H9 (cell line): Measurements from ENCODE around the gene TRIP11. TPM values are rescaled to one million over a fixed set of nuclear protein-coding genes. Genes with fewer than 3 reads are reported as not detected.

Source experiments
- DNase-seq: peaks from one replicate; pipeline ENCODE4 v3.0.0-alpha.2; 2017
- H2AFZ ChIP-seq: one replicate; pipeline ENCODE4 v1.6.1; 2013; ENCODE audit warnings: mild to moderate bottlenecking, low read length, control low read depth, moderate library complexity
- H2AK5ac ChIP-seq: 2 replicates; pipeline ENCODE4 v1.6.1; 2013; ENCODE audit warnings: low read length, control low read depth, mixed read lengths; ENCODE audit not compliant: insufficient read length
- H2BK120ac ChIP-seq: one replicate; pipeline ENCODE4 v1.6.1; 2013; ENCODE audit warnings: low read depth, mild to moderate bottlenecking, low read length, control low read depth, inconsistent platforms; ENCODE audit not compliant: poor library complexity, severe bottlenecking
- H2BK12ac ChIP-seq: 2 replicates; pipeline ENCODE4 v1.6.1; 2013; ENCODE audit warnings: low read length, control low read depth, mixed read lengths, low read depth; ENCODE audit not compliant: insufficient read length
- H2BK15ac ChIP-seq: 2 replicates; pipeline ENCODE4 v1.6.1; 2013; ENCODE audit warnings: low read depth, low read length, control low read depth
- H2BK20ac ChIP-seq: one replicate; pipeline ENCODE4 v1.6.1; 2013; ENCODE audit warnings: low read depth, mild to moderate bottlenecking, low read length, control low read depth, inconsistent platforms; ENCODE audit not compliant: poor library complexity, severe bottlenecking
- H2BK5ac ChIP-seq: 2 replicates; pipeline ENCODE4 v1.6.1; 2013; ENCODE audit warnings: low read length, control low read depth, mixed read lengths; ENCODE audit not compliant: insufficient read length
- H3K14ac ChIP-seq: 2 replicates; pipeline ENCODE4 v1.6.1; 2013; ENCODE audit warnings: low read length, control low read depth; ENCODE audit not compliant: insufficient read depth
- H3K18ac ChIP-seq: 2 replicates; pipeline ENCODE4 v1.6.1; 2013; ENCODE audit warnings: low read depth, mild to moderate bottlenecking, mixed read lengths, low read length, control low read depth; ENCODE audit not compliant: insufficient read length
- H3K23ac ChIP-seq: 2 replicates; pipeline ENCODE4 v1.6.1; 2013; ENCODE audit warnings: low read length, control low read depth, mixed read lengths, low read depth; ENCODE audit not compliant: insufficient read length
- H3K23me2 ChIP-seq: 2 replicates; pipeline ENCODE4 v1.6.1; 2013; ENCODE audit warnings: low read depth, mild to moderate bottlenecking, mixed read lengths, low read length, control low read depth; ENCODE audit not compliant: insufficient read length, poor library complexity, severe bottlenecking
- H3K27ac ChIP-seq: 2 replicates; pipeline ENCODE4 v1.5.1; 2013; ENCODE audit warnings: low read length, control low read depth, mixed read lengths, low read depth; ENCODE audit not compliant: insufficient read length
- H3K27me3 ChIP-seq: 2 replicates; pipeline ENCODE4 v1.6.1; 2013; ENCODE audit warnings: low read length, control low read depth, inconsistent platforms; ENCODE audit not compliant: insufficient read depth
- H3K4ac ChIP-seq: 2 replicates; pipeline ENCODE4 v1.6.1; 2013; ENCODE audit warnings: low read depth, mild to moderate bottlenecking, control low read depth, inconsistent platforms, low read length, moderate library complexity
- H3K4me1 ChIP-seq: 2 replicates; pipeline ENCODE4 v1.6.1; 2013; ENCODE audit warnings: low read length, control low read depth, inconsistent platforms; ENCODE audit not compliant: insufficient read depth
- H3K4me2 ChIP-seq: 2 replicates; pipeline ENCODE4 v1.6.1; 2013; ENCODE audit warnings: low read length, control low read depth, mixed read lengths; ENCODE audit not compliant: insufficient read length, insufficient read depth
- H3K56ac ChIP-seq: 2 replicates; pipeline ENCODE4 v1.6.1; 2013; ENCODE audit warnings: low read depth, mild to moderate bottlenecking, mixed read lengths, low read length, control low read depth; ENCODE audit not compliant: insufficient read length
- H3K79me1 ChIP-seq: 2 replicates; pipeline ENCODE4 v1.6.1; 2013; ENCODE audit warnings: low read depth, mild to moderate bottlenecking, moderate library complexity, low read length, control low read depth, inconsistent platforms; ENCODE audit not compliant: insufficient read depth, poor library complexity, severe bottlenecking
- H3K79me2 ChIP-seq: 2 replicates; pipeline ENCODE4 v1.6.1; 2013; ENCODE audit warnings: low read length, control low read depth, inconsistent platforms; ENCODE audit not compliant: insufficient read depth
- H3K9ac ChIP-seq: 2 replicates; pipeline ENCODE4 v1.6.1; 2013; ENCODE audit warnings: low read length, control low read depth, mixed read lengths; ENCODE audit not compliant: insufficient read length; ENCODE audit errors: extremely low read depth
- H3K9me3 ChIP-seq: one replicate; pipeline ENCODE4 v1.6.1; 2013; ENCODE audit warnings: low read depth, low read length, inconsistent platforms; ENCODE audit not compliant: control insufficient read depth
- H3T11ph ChIP-seq: one replicate; pipeline ENCODE4 v1.6.1; 2013; ENCODE audit warnings: mild to moderate bottlenecking, low read length, control low read depth, inconsistent platforms
- H4K20me1 ChIP-seq: one replicate; pipeline ENCODE4 v1.6.1; 2013; ENCODE audit not compliant: control insufficient read depth, insufficient read length, insufficient read depth
- H4K5ac ChIP-seq: 2 replicates; pipeline ENCODE4 v1.6.1; 2013; ENCODE audit warnings: low read depth, mild to moderate bottlenecking, mixed read lengths, low read length, control low read depth; ENCODE audit not compliant: insufficient read length
- H4K8ac ChIP-seq: replicated peaks from 2 replicates; pipeline ENCODE4 v1.6.1; 2013; ENCODE audit warnings: low read length, control low read depth, mixed read lengths, low read depth; ENCODE audit not compliant: insufficient read length
- H4K91ac ChIP-seq: 2 replicates; pipeline ENCODE4 v1.6.1; 2013; ENCODE audit warnings: low read depth, mild to moderate bottlenecking, moderate library complexity, mixed read lengths, low read length, control low read depth; ENCODE audit not compliant: insufficient read length
- H3K27ac Mint-ChIP-seq, 3 experiments: 2 replicates in 2 of 3; 3 replicates in 1 of 3; pipeline ENCODE4 v1.8.0; 2020 to 2021; ENCODE audit warnings: mixed read lengths in 3 of 3, mild to moderate bottlenecking in 1 of 3, moderate library complexity in 1 of 3
- H3K27me3 Mint-ChIP-seq: 2 replicates; pipeline ENCODE4 v1.8.0; 2021; ENCODE audit warnings: low read depth, mild to moderate bottlenecking, moderate library complexity, mixed read lengths
- H3K36me3 Mint-ChIP-seq, 3 experiments: 2 replicates in 2 of 3; 3 replicates in 1 of 3; pipeline ENCODE4 v1.8.0; 2020 to 2021; ENCODE audit warnings: low read depth in 3 of 3, mixed read lengths in 3 of 3; ENCODE audit not compliant: insufficient read depth in 1 of 3
- H3K4me1 Mint-ChIP-seq, 2 experiments: 2 replicates each; pipeline ENCODE4 v1.8.0; 2020; ENCODE audit warnings: mixed read lengths in 2 of 2
- H3K4me3 Mint-ChIP-seq, 2 experiments: 2 replicates in 1 of 2; 3 replicates in 1 of 2; pipeline ENCODE4 v1.8.0; 2020 to 2021; ENCODE audit warnings: mild to moderate bottlenecking in 2 of 2, mixed read lengths in 2 of 2, moderate library complexity in 1 of 2
- H3K9me3 Mint-ChIP-seq, 2 experiments: 2 replicates in 1 of 2; 3 replicates in 1 of 2; pipeline ENCODE4 v1.8.0; 2020; ENCODE audit warnings: mild to moderate bottlenecking in 2 of 2, mixed read lengths in 2 of 2, moderate library complexity in 1 of 2
- WGBS: extraction: QIAGEN DNeasy Blood & Tissue Kit; methylation state at CpG from one replicate; pipeline ENCODE4 v1.1.7; 2013; ENCODE audit warnings: missing lambda C conversion rate, low lambda C conversion rate, mixed read lengths; ENCODE audit not compliant: insufficient read length; ENCODE audit errors: extremely low coverage; 5-methylcytosine and 5-hydroxymethylcytosine counted together
- total RNA-seq: library from RNA; stranded (reverse); gene quantifications from 2 replicates; pipeline ENCODE4 v1.2.1, GENCODE V29; 2021
- TF ChIP-seq, protein P1 (sequence below): fragments of 200-600 bp; sonication (generic); conservative IDR thresholded peaks from 3 replicates; pipeline ENCODE4 v1.8.0; 2021; ENCODE audit warnings: antibody characterized with exemption, mild to moderate bottlenecking

Gene TRIP11
- total RNA-seq, 1 experiment from 2014 or later = 33.5 TPM

- no peak overlapping the region for H3K4me3 Mint-ChIP-seq
- Histone ChIP-seq H4K91ac (no peak overlapping the region), H2BK12ac (no peak overlapping the region), H2AK5ac (no peak overlapping the region), H3K9me3 (no peaks in the 10 kb centered on the region), H2AFZ (no peak overlapping the region), H3T11ph (no peak overlapping the region), H4K20me1 (no peaks in the 10 kb centered on the region), H4K5ac (no peak overlapping the region), H3K79me2 (no peaks in the 10 kb centered on the region), H3K4me1 (no peaks in the 10 kb centered on the region), H3K79me1 (no peaks in the 10 kb centered on the region), H3K27ac (no peak overlapping the region), H2BK20ac (no peak overlapping the region), H3K27me3 (no peaks in the 10 kb centered on the region), H3K56ac (no peak overlapping the region), H4K8ac (no peak overlapping the region), H3K9ac (no peak overlapping the region), H3K23me2 (no peaks in the 10 kb centered on the region), H3K18ac (no peak overlapping the region), H3K14ac (no peak overlapping the region), H3K4ac (no peak overlapping the region), H2BK15ac (no peak overlapping the region), H2BK5ac (no peak overlapping the region), H3K4me2 (no peak overlapping the region), H3K23ac (no peak overlapping the region), H2BK120ac (no peak overlapping the region)
- no peaks in the 10 kb centered on the region for H3K9me3 Mint-ChIP-seq
- H3K4me1 Mint-ChIP-seq = peaks cover 4 to 8% of the 10 kb centered on the region in 2 experiments; a peak in 3 of 4 replicates
- no peak overlapping the region for H3K27ac Mint-ChIP-seq
- DNase-seq = no peak
- no peaks in the 10 kb centered on the region for H3K36me3 Mint-ChIP-seq
- H3K27me3 Mint-ChIP-seq = no peaks in the 10 kb centered on the region
- WGBS = no CpG with 5 or more reads among the region's 5 CpGs
- TF ChIP-seq, protein P1, sequence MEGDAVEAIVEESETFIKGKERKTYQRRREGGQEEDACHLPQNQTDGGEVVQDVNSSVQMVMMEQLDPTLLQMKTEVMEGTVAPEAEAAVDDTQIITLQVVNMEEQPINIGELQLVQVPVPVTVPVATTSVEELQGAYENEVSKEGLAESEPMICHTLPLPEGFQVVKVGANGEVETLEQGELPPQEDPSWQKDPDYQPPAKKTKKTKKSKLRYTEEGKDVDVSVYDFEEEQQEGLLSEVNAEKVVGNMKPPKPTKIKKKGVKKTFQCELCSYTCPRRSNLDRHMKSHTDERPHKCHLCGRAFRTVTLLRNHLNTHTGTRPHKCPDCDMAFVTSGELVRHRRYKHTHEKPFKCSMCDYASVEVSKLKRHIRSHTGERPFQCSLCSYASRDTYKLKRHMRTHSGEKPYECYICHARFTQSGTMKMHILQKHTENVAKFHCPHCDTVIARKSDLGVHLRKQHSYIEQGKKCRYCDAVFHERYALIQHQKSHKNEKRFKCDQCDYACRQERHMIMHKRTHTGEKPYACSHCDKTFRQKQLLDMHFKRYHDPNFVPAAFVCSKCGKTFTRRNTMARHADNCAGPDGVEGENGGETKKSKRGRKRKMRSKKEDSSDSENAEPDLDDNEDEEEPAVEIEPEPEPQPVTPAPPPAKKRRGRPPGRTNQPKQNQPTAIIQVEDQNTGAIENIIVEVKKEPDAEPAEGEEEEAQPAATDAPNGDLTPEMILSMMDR = no peak
Observed at GRCh38 chr14:91927800-91928199, 112.1 kb downstream of the TRIP11 start.
